Measurements from ENCODE around the gene NSRP1. TPM values are rescaled to one million over a fixed set of nuclear protein-coding genes. Genes with fewer than 3 reads are reported as not detected.
"Not testable (repeated sequence)": the region's sequence is repeated elsewhere in the genome, so short reads cannot be mapped to it uniquely, and the experiment has no call there.

The NSRP1 gene
- total RNA-seq, 1 donor from 2014 or later = 20.2 TPM

DNA sequence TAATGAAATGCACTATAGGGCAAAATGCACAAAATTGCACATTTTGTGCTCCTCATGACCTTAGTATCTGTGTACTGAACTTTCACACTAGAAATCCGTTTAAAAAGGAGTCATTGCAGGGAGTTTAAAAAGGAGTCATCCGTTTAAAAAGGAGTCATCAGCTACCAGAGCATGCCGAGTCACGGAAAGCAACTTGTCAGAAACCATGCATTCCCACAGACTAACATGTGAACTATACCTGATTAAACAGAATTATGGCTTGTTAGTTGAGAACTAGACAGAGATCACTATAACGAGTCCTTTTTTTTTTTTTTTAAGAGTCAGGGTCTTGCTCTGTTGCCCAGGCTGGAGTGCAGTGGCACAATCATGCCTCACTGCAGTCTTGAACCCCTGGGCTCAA is 83.0 kb downstream of the NSRP1 start:
- Mint-ChIP-seq H3K4me1 (ENCODE audit: unreplicated experiment) (peaks cover 24% of the 10 kb centered on the region), H3K9me3 (ENCODE audit: unreplicated experiment) (no peaks in the 10 kb centered on the region), H3K27ac (ENCODE audit: unreplicated experiment) (no peak overlapping the region), H3K27me3 (ENCODE audit: unreplicated experiment) (peaks cover 4% of the 10 kb centered on the region), H3K4me3 (ENCODE audit: unreplicated experiment) (no peak overlapping the region), H3K36me3 (ENCODE audit: low read depth, unreplicated experiment) (no peaks in the 10 kb centered on the region)
- DNase-seq (ENCODE audit: low spot score) = no peak
- TF ChIP-seq, protein P1, sequence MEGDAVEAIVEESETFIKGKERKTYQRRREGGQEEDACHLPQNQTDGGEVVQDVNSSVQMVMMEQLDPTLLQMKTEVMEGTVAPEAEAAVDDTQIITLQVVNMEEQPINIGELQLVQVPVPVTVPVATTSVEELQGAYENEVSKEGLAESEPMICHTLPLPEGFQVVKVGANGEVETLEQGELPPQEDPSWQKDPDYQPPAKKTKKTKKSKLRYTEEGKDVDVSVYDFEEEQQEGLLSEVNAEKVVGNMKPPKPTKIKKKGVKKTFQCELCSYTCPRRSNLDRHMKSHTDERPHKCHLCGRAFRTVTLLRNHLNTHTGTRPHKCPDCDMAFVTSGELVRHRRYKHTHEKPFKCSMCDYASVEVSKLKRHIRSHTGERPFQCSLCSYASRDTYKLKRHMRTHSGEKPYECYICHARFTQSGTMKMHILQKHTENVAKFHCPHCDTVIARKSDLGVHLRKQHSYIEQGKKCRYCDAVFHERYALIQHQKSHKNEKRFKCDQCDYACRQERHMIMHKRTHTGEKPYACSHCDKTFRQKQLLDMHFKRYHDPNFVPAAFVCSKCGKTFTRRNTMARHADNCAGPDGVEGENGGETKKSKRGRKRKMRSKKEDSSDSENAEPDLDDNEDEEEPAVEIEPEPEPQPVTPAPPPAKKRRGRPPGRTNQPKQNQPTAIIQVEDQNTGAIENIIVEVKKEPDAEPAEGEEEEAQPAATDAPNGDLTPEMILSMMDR (IDR thresholded peaks at IDR 0.05; ENCODE audit: unreplicated experiment) = no peak

DNA sequence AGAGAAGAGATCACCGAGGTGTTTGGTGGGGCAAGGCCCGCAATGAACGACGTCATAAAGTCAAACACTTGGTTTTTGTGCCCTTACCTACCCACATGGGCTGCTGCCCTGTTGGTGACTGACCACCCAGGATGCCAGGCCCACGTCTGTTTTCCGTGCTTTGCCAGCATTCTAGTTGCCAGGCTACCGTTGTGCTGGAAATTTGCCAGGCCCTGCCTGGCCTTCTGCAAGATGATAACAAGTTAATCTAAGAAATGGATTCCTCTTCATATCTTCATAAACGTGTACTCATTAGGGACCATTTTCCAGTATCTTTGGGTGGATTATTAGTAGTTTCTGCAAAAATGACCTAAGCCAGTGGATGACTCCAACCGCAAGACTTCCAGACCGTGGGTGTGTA is 83.5 kb downstream of the NSRP1 start:
- H3K36me3 Mint-ChIP-seq (ENCODE audit: low read depth, unreplicated experiment) = no peaks in the 10 kb centered on the region
- H3K27me3 Mint-ChIP-seq (ENCODE audit: unreplicated experiment) = peaks cover 4% of the 10 kb centered on the region
- H3K9me3 Mint-ChIP-seq (ENCODE audit: unreplicated experiment) = no peaks in the 10 kb centered on the region
- DNase-seq (ENCODE audit: low spot score) = no peak
- TF ChIP-seq, protein P1 (IDR thresholded peaks at IDR 0.05; ENCODE audit: unreplicated experiment) = no peak
- H3K4me1 Mint-ChIP-seq (ENCODE audit: unreplicated experiment) = peaks cover 26% of the 10 kb centered on the region
- H3K4me3 Mint-ChIP-seq (ENCODE audit: unreplicated experiment) = no peak overlapping the region
- no peak overlapping the region for H3K27ac Mint-ChIP-seq (ENCODE audit: unreplicated experiment)

DNA sequence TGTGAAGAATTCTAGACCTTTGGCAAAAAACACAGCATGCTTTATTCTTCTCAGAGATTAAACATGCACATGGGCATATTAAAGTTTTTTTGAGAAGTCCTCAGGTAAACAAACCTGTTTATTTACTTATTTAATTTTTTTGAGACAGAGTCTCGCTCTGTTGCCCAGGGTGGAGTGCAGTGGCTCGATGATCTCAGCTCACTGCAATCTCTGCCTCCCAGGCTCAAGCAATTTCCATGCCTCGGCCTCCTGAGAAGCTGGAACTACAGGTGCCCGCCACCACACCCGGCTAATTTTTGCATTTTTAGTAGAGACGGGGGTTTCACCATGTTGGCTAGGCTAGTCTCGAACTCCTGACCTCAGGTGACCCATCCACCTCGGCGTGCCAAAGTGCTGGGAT is 84.0 kb downstream of the NSRP1 start:
- not testable (repeated sequence) for H3K27ac Mint-ChIP-seq (ENCODE audit: unreplicated experiment); DNase-seq (ENCODE audit: low spot score); H3K27me3 Mint-ChIP-seq (ENCODE audit: unreplicated experiment); H3K36me3 Mint-ChIP-seq (ENCODE audit: low read depth, unreplicated experiment); H3K9me3 Mint-ChIP-seq (ENCODE audit: unreplicated experiment); H3K4me3 Mint-ChIP-seq (ENCODE audit: unreplicated experiment)
- H3K4me1 Mint-ChIP-seq (ENCODE audit: unreplicated experiment) = peaks cover 26% of the 10 kb centered on the region

DNA sequence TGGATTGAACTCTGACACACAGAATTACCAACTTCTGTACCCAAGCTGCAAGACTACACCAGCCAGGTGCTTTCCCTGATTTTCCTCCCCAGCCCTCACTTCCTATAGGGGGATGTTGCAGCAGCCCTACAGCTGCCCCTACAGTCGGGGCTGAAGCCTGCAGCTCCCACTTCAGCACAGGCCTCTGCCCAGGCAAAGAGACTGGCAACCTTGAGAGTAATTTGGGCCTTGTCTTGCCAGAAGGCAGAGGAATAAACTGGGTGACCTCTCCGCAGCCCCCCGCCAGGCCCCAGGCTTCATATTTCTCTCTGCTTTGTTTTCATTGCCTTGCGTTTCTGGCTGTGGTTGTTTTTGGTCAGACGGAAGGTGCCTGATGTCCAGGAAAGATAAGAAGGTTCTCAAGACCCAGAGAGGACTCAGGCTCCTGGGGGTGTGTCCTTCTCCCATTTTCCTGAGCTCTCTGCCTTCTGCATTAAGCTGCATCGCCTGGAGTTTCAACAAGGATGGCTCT is 86.9 kb downstream of the NSRP1 start:
- no peak for DNase-seq (ENCODE audit: low spot score)
- peaks cover 5% of the 10 kb centered on the region for H3K27me3 Mint-ChIP-seq (ENCODE audit: unreplicated experiment)
- peak overlapping the region; percentile 52 for H3K27ac Mint-ChIP-seq (ENCODE audit: unreplicated experiment)
- no peaks in the 10 kb centered on the region for H3K9me3 Mint-ChIP-seq (ENCODE audit: unreplicated experiment)
- peaks cover 20% of the 10 kb centered on the region for H3K4me1 Mint-ChIP-seq (ENCODE audit: unreplicated experiment)
- TF ChIP-seq, protein P1 (IDR thresholded peaks at IDR 0.05; ENCODE audit: unreplicated experiment) = no peak
- no peaks in the 10 kb centered on the region for H3K36me3 Mint-ChIP-seq (ENCODE audit: low read depth, unreplicated experiment)
- H3K4me3 Mint-ChIP-seq (ENCODE audit: unreplicated experiment) = no peak overlapping the region

DNA sequence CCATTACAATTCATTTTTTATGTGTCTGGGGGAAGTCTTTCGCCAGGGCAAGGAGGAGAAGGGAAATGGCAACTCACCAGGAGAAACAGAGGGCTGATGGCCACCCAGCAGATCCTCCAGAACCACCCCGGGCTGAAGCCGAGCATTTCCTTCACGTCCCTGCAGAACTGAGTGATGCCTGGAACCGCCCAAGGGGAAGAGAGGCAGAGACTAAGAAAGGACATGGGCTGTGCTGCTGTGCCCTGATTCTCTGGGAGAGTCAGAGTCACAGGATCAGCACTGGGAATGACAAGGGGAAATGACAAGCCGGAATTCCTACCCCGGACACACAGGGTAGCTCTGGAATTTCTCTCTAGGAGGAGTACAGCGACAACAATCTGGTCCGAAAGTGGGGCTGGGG is 91.0 kb downstream of the NSRP1 start:
- TF ChIP-seq, protein P1 (IDR thresholded peaks at IDR 0.05; ENCODE audit: unreplicated experiment) = no peak
- DNase-seq (ENCODE audit: low spot score) = no peak
- peaks cover 20% of the 10 kb centered on the region for H3K4me1 Mint-ChIP-seq (ENCODE audit: unreplicated experiment)
- H3K9me3 Mint-ChIP-seq (ENCODE audit: unreplicated experiment) = no peaks in the 10 kb centered on the region
- H3K36me3 Mint-ChIP-seq (ENCODE audit: low read depth, unreplicated experiment) = no peaks in the 10 kb centered on the region
- peaks cover 8% of the 10 kb centered on the region for H3K27me3 Mint-ChIP-seq (ENCODE audit: unreplicated experiment)
- no peak overlapping the region for H3K27ac Mint-ChIP-seq (ENCODE audit: unreplicated experiment)
- no peak overlapping the region for H3K4me3 Mint-ChIP-seq (ENCODE audit: unreplicated experiment)
